B cell (primary cell): Measurements from ENCODE around the gene PLGRKT. TPM values are rescaled to one million over a fixed set of nuclear protein-coding genes. Genes with fewer than 3 reads are reported as not detected.

Experiments
- polyA plus RNA-seq: library from polyadenylated mRNA; depleted of rRNA; stranded (reverse); fragments of >200 nt; gene quantifications from 2 replicates; pipeline ENCODE4 v1.2.3, GENCODE V29; 2012
- small RNA-seq: library from RNA; depleted of rRNA; stranded (forward); fragments of <200 nt; gene quantifications from one replicate; pipeline ENCODE3, GENCODE V24; 2012; ENCODE audit warnings: low replicate concordance, low read depth; ENCODE audit not compliant: insufficient read length
- total RNA-seq, 2 donors: library from RNA; stranded (reverse); fragments of 120-200 nt in 1 of 2; gene quantifications; 1 replicate in 1 of 2; 2 replicates in 1 of 2; pipeline versions ENCODE4 v1.2.3 to v1.2.4, GENCODE V29; 2013 to 2022

PLGRKT gene
- total and polyA plus RNA-seq, 2 donors (not counting 1 experiment from before 2014, with no cell fraction given), result 8.4 to 11.0 TPM

Small RNAs within 50 kb of the gene (small RNA-seq; reads per million reads assigned to genes)
- gene AL135786.1 (not detected), gene HMGN2P31 (not detected)

Other genes starting within 250 kb of the PLGRKT start
- not detected in 2 replicates for gene INSL4, start 206.5 kb downstream of the PLGRKT start, total RNA-seq
- gene INSL4, start 206.5 kb downstream of the PLGRKT start, polyA plus RNA-seq, result not detected in 2 replicates
- gene RLN2, start 133.2 kb downstream of the PLGRKT start, total RNA-seq, result 1.0 and 3.5 TPM in 2 replicates
- gene RLN2, start 133.2 kb downstream of the PLGRKT start, polyA plus RNA-seq, result 0.23 and 0.94 TPM in 2 replicates
- gene RLN1, start 98.0 kb downstream of the PLGRKT start, total RNA-seq, result 1.4 and 2.0 TPM in 2 replicates
- gene RLN1, start 98.0 kb downstream of the PLGRKT start, polyA plus RNA-seq, result 0.60 TPM in 1 of 2 replicates, not detected in the other
- gene CD274, start 12.6 kb upstream of the PLGRKT start, total RNA-seq, result 5.2 and 7.0 TPM in 2 replicates
- gene CD274, start 12.6 kb upstream of the PLGRKT start, polyA plus RNA-seq, result 0.61 and 1.4 TPM in 2 replicates
- gene PDCD1LG2, start 72.6 kb upstream of the PLGRKT start, total RNA-seq, result 0.49 and 0.67 TPM in 2 replicates
- gene PDCD1LG2, start 72.6 kb upstream of the PLGRKT start, polyA plus RNA-seq, result not detected in 2 replicates
- 58.8 and 58.9 TPM in 2 replicates for gene RIC1, start 191.2 kb upstream of the PLGRKT start, total RNA-seq
- gene RIC1, start 191.2 kb upstream of the PLGRKT start, polyA plus RNA-seq, result 20.7 and 26.5 TPM in 2 replicates